HT-29 (cell line): ENCODE data around the gene SRBD1. TPM values are rescaled to one million over a fixed set of nuclear protein-coding genes. Genes with fewer than 3 reads are reported as not detected.

Source experiments
- DNase-seq: peaks from one replicate; pipeline ENCODE4 v3.0.0-alpha.2; 2015; ENCODE audit warnings: low spot score
- total RNA-seq: library from RNA; depleted of rRNA; stranded (reverse); fragments of >200 nt; shearing (Covaris generic); gene quantifications from 2 replicates; pipeline ENCODE4 v1.2.3, GENCODE V29; 2014

The SRBD1 gene
- total RNA-seq, 1 experiment from 2014 or later, result 5.8 TPM

- no peak for DNase-seq
Observed at GRCh38 chr2:45422921-45423320, 188.1 kb downstream of the SRBD1 start.

GRCh38 chr2:45418532-45418931, 192.5 kb downstream of the SRBD1 start:
- no peak for DNase-seq

- no peak for DNase-seq
Observed at GRCh38 chr2:45415534-45416123, 195.4 kb downstream of the SRBD1 start.

- DNase-seq, result no peak
Observed at GRCh38 chr2:45412754-45413379, 198.2 kb downstream of the SRBD1 start.

GRCh38 chr2:45409677-45410076, 201.4 kb downstream of the SRBD1 start:
- no peak for DNase-seq

GRCh38 chr2:45406621-45407020, 204.4 kb downstream of the SRBD1 start:
- no peak for DNase-seq

GRCh38 chr2:45404807-45405297, 206.2 kb downstream of the SRBD1 start:
- no peak for DNase-seq

GRCh38 chr2:45403036-45403435, 208.0 kb downstream of the SRBD1 start:
- no peak for DNase-seq

GRCh38 chr2:45401431-45401922, 209.6 kb downstream of the SRBD1 start:
- no peak for DNase-seq

GRCh38 chr2:45399040-45399784, 211.9 kb downstream of the SRBD1 start:
- DNase-seq, result no peak

GRCh38 chr2:45397292-45397691, 213.8 kb downstream of the SRBD1 start:
- DNase-seq, result no peak

GRCh38 chr2:45396671-45397070, 214.4 kb downstream of the SRBD1 start:
- no peak for DNase-seq

GRCh38 chr2:45394842-45395241, 216.2 kb downstream of the SRBD1 start:
- DNase-seq, result no peak

GRCh38 chr2:45394216-45394615, 216.9 kb downstream of the SRBD1 start:
- no peak for DNase-seq

- no peak for DNase-seq
Observed at GRCh38 chr2:45391866-45392265, 219.2 kb downstream of the SRBD1 start.

- DNase-seq, result no peak
Observed at GRCh38 chr2:45390861-45391260, 220.2 kb downstream of the SRBD1 start.

GRCh38 chr2:45390441-45390840, 220.6 kb downstream of the SRBD1 start:
- DNase-seq, result no peak

- DNase-seq, result peak; percentile 43
Observed at GRCh38 chr2:45388541-45389100, 222.4 kb downstream of the SRBD1 start.

GRCh38 chr2:45382744-45383143, 228.3 kb downstream of the SRBD1 start:
- no peak for DNase-seq

- DNase-seq, result peak; percentile 61
Observed at GRCh38 chr2:45380131-45380836, 230.8 kb downstream of the SRBD1 start.

- DNase-seq, result no peak
Observed at GRCh38 chr2:45379399-45380087, 231.5 kb downstream of the SRBD1 start.
